Adipose tissue (tissue), 3 donors: ENCODE results near the gene GOLPH3. TPM values are rescaled to one million over a fixed set of nuclear protein-coding genes. Genes with fewer than 3 reads are reported as not detected.

Source experiments
- H3K27ac ChIP-seq: one replicate; pipeline ENCODE4 v1.5.1; 2013; ENCODE audit warnings: low read depth, low read length
- WGBS, 3 donors: extraction: QIAGEN DNeasy Blood & Tissue Kit; methylation state at CpG; one replicate each; pipeline ENCODE4 v1.1.7; 2013; 5-methylcytosine and 5-hydroxymethylcytosine counted together
- polyA plus RNA-seq, 3 donors: library from polyadenylated mRNA; stranded (reverse); fragments of 200-250 nt; gene quantifications; one replicate each; pipeline ENCODE4 v1.2.3, GENCODE V29; 2013
- donor health status: healthy with polysubstance abuse.
- donor health status: Bipolar disorder and iron deficiency.
- donor health status: healthy.

GOLPH3 gene
- polyA plus RNA-seq, 3 donors = 32.4 to 59.8 (median 46.8) TPM

DNA sequence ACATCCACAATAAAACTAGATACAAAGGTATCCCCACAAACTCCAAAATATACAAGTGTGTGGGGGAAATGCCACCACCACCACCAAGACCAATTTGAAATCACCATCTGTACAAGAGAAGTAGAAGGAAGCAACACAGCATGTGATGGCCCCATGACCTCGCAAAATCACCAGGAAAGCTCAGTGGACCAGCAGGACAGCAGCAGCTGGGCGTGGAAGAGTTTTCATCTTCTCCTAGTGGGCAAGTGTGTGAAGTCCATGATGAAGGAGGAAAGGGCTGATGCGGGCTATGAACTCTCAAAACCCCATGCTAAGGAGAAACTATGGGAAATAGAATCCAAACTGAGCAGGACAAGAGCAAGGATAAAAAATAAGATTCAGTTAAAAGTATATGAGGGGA is 58.1 kb downstream of the GOLPH3 start:
- 82 to 91% (median 90%) methylated on average over 3 of the region's 3 CpGs for WGBS, 3 donors
- H3K27ac ChIP-seq = no peak overlapping the region

DNA sequence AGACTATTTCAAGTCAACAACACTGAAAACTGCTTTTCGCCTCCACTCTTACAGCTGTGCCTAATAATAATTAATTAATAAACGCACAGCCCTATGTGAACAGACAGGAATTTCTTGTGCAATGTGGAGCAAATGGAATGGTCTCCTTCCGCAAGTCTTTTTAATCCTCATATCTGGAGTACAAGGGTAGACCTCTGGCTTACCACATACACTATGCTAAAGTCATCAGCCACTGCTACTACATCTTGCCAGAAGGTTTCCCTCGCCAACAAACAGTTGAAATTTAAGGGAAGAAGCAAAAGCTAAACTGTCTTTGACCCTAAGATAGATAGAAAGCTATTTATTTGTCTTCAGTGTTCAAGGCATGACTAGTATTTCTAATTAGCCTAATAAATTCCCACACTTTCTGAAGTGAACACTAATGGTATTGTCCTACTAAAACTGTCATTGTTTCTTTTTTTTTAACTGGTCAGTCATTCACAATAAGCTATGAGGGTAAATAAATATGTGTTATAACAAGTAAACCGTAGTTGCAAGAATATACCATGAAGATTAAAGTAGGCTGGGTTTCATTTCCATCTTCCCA is 63.9 kb downstream of the GOLPH3 start:
- 79 to 91% (median 83%) methylated on average over 5 of the region's 5 CpGs for WGBS, 3 donors

DNA sequence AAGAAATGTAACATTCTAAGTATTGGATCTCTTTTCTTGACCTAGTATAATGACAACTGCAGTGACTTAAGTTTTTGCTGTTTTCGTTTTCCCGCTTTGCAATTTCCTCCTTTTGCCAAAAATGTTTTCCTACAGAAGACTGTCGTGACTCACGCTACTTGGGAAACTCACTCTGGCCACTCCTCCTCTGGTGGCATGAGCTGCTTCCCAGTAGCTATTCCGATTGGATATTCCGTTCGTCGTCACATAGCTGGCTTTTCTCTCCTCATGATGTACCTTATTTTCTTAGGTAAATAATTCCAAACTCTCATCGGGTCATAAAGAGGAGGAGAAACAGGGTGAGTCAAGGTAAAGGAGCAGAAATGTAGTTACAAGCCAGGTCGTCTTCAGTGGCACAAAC is 64.9 kb downstream of the GOLPH3 start:
- WGBS, 3 donors = 86 to 91% (median 91%) methylated on average over 10 of the region's 10 CpGs
- no peak overlapping the region for H3K27ac ChIP-seq

More for the DNA sequence above, 63.9 kb downstream of the GOLPH3 start:
- H3K27ac ChIP-seq = no peak overlapping the region

DNA sequence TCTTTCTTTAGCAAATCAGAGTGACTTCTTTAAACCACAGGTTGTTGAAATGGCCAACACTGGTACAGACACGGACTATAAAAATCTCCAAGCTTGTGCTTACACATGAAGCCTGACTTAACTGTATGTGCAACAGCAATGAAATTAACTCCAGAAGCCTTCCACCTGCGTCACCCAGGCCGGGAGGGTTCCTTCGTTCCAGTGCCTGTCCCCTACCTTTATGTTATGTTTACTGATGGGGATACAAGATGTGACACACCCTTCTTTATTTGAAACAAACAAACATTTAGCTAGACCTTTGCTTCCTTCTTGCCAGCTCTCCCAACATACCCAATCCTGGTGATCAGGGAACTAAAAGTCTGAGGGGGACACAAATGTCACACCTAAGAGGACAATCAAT is 66.0 kb downstream of the GOLPH3 start:
- H3K27ac ChIP-seq = no peak overlapping the region
- WGBS, 3 donors = 83 to 93% (median 89%) methylated on average over 4 of the region's 4 CpGs

DNA sequence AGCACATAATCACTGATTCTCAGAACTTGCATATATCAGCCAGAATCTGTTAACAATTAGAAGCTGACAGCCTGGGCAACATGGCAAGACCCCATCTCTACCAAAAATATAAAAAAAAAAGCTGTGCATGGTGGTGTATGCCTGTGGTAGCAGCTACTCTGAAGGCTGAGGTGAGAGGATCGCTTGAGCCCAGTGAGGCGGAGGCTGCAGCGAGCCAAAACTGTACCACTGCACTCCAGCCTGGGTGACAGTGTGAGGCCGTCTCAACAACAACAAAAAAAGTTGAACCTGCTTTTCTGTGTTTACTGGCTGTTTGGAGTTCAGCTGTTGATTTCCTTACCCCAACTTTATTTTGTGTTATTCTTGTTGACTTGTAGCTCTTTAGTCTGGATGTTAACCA is 66.8 kb downstream of the GOLPH3 start:
- no peak overlapping the region for H3K27ac ChIP-seq
- 94 to 96% (median 96%) methylated on average over 4 of the region's 4 CpGs for WGBS, 3 donors

DNA sequence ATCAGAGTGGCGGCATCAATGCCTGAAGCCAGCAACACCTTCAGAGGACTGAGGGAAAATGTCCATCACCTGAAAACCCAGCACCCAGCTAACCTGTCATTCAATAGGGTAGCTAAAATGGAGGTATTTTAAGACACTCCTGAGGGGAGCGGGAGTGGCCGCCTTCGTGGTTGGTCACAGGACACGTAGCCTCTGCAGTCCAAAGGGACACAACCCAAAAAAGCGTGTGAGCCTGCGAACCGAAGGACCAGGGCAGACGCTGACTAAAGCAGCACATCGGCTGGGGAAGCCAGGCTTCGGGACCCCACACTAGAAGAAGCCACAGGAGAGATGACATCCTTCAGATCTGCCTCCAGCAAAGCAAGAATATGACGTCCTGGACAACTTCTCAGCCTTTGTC is 70.6 kb downstream of the GOLPH3 start:
- no peak overlapping the region for H3K27ac ChIP-seq
- 93 to 98% (median 95%) methylated on average over 12 of the region's 12 CpGs for WGBS, 3 donors

DNA sequence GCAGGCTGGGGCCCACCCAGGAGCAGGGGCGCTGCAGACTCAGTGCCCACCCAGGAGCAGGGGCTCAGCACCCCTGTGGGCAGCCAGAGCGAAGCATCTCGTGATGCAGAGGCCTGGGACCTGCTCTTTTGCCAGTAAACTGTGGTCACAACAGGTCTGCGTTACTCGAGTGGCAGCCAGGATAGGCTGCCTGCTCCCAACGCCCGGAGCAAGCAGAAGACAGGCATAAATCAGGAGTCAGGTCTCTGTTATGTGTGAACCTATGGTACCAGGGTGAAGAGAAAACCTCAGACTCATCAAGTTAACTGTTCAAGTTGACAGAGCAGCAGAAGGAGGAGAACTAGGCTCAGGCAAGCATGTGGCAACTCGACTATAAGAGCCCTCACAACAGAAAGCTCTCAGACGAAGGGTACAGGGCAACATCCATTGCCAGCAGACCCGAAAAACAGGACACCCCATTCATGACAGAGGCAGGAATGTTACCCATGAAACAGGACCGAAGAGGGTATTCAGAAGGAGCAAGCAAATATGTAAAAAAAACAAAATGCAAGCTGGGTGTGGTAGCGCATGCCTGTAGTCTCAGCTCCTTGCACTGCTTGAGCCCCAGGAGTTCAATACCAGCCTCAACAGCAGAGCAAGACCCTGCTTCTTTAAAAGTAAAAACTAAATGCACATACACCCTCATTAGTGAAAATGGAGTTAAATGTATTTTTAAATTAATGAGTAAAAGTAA is 71.7 kb downstream of the GOLPH3 start:
- no peak overlapping the region for H3K27ac ChIP-seq
- WGBS, 3 donors = 85 to 92% (median 88%) methylated on average over 12 of the region's 12 CpGs

DNA sequence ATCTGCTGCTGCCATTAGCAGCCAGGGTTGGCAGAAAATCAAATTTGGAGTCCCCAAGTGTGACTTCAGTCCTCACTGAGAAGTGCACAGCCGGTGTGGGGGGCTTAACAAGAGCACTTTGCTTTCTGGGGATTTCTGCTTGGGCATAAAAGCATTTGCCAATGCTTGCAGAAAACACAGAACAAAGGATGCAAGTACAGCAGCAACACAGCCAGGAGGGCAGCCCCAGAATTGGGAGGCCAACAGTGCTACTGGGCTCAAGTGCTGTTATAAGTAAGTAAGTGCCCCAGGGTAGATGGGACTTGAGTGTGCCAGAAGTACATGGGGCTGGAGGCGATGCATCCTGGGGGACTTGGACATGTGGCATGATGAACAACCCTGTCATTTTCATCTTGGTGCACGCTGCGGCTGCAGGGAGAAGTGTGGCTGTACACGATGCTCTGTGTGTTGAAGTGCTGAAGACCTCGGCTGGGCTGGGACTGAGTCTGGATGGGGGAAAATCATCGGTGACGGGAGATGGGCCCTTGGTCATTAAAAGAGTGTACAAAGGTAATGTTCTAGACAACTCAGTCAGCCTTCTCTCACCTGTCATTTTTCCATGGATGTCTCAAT is 73.3 kb downstream of the GOLPH3 start:
- H3K27ac ChIP-seq = no peak overlapping the region

DNA sequence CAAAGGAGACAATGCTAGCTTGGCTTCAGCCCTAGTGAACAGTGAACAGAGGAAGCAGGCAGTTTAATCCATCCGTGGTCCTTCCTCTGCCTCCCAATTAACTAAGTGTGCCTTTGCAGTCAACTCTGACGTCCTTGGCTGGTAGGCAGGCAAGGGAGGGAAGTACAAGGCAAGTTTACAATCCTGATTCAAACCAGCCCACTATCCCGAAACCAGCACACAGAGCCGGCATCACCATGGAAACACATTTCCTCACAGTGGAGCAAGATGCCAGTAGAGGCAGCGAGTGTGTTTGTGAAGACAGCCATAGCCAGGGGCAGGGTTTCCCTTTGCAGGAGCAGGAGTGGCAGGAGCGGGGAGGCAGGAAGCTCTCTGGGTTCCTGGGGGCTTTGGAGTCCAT is 73.9 kb downstream of the GOLPH3 start:
- WGBS, 3 donors = 65 to 85% (median 72%) methylated on average over 6 of the region's 6 CpGs
- H3K27ac ChIP-seq = no peak overlapping the region

More for the DNA sequence above, 73.3 kb downstream of the GOLPH3 start:
- 84 to 92% (median 92%) methylated on average over 8 of the region's 8 CpGs for WGBS, 3 donors

DNA sequence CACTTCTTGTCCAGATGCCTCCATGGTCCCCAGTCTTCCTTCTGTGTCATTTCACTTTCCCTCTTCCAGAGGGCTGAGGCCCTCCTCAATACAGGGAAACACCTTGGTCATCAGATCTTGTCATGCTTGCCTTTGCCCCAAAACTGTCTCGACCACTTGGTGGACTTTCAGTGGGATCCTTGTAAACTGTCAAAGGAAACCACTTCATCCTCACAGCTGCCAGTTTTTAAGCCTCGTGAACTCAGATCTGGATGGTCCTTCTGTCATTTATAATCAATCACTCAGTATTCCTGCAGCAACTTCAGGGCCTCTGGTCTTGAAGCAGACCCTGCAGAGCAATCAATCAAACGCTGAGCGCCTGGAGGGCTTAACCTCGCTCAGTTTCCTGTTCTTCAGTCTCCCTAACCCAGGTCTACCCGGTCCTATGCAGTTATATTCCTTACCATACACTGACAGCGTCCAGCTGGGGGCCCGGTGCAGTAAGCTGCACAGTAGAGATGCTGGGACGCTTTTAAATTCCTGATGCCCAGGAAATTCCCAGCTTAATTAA is 74.6 kb downstream of the GOLPH3 start:
- H3K27ac ChIP-seq = no peak overlapping the region
- WGBS, 3 donors = 68 to 80% (median 74%) methylated on average over 9 of the region's 9 CpGs

DNA sequence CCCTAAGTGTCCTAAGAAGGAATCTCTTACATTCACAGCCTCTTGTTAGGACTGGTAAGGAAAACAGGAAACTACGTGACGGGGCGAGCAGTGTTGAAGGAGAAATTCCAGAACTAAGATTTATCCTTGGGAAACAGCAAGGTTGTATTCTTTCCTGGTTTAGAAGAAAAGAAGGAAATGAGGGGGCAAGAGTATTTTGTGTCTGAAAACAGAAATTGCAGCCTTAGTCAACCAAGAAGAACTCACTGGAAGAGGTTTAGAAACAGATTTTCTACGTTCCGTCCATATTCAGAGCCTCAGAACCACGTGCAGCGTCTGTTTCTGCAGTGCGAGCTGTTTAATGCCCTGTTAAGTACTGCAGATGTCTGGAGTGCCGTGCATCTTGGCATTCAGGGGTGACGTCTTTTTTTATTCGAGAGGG is 75.2 kb downstream of the GOLPH3 start:
- no peak overlapping the region for H3K27ac ChIP-seq
- 76 to 86% (median 80%) methylated on average over 11 of the region's 11 CpGs for WGBS, 3 donors

DNA sequence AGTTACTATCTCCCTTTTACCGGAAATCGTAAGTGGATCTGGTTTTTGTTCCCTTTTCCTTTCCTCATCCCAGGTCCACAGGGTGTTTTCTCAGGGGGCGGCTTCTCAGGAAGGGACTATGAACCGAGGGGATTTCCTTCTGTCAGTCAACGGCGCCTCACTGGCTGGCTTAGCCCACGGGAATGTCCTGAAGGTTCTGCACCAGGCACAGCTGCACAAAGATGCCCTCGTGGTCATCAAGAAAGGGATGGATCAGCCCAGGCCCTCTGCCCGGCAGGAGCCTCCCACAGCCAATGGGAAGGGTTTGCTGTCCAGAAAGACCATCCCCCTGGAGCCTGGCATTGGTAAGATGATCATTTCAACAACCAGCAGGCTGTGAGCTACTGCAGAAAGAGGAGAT is 75.8 kb downstream of the GOLPH3 start:
- WGBS, 3 donors = 65 to 81% (median 66%) methylated on average over 9 of the region's 9 CpGs
- H3K27ac ChIP-seq = no peak overlapping the region

DNA sequence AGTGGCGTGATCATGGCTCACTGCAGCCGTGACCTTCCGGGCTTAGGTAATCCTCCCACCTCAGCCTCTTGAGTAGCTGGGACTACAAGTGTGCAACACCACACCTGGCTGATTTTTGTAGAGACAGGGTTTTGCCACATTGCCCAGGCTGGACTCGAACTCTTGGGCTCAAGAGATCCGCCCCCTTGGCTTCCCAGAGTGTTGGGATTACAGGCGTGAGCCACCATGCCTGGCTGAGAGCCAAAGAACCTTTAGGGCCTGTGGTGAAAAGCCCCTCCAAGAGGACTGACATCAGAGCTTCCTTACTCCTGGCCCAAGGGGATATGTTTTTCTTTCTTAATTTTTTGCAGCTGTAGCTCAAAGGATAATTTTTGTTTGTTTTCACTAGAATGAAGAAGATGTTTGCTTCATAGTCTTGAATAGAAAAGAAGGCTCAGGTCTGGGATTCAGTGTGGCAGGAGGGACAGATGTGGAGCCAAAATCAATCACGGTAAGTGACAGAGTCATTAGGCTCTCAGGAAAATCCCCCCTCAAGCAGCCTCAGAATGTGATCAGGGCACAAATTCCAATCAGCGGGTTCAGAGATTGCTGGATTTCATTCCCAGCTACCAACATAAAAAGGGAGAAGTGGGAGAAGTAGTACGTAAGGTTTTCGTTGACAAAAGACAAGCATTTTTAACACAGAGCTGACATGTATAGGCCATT is 77.1 kb downstream of the GOLPH3 start:
- WGBS, 3 donors = 91 to 96% (median 92%) methylated on average over 10 of the region's 10 CpGs
- H3K27ac ChIP-seq = no peak overlapping the region

DNA sequence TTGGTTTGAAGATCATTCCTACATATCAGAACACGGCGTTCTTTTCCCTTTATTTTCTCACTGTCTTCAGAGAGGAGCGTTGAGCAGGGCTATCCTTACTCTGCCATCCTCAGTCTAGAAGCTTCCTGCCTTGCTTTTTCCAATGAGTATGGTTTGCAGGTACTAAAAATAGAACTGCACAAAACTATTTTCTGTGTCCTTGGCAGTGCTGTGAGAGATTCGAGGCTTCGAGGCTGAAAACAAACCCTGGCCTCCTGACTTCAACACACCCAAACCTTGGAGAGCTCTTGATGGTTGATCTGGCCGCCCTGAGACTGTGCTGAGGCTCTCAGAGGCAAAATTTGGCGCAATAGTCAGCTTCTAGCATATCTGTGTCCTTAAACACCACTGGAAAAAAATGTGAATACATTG is 78.9 kb downstream of the GOLPH3 start:
- 64 to 65% (median 64%) methylated on average over 7 of the region's 7 CpGs for WGBS, 3 donors
- no peak overlapping the region for H3K27ac ChIP-seq

DNA sequence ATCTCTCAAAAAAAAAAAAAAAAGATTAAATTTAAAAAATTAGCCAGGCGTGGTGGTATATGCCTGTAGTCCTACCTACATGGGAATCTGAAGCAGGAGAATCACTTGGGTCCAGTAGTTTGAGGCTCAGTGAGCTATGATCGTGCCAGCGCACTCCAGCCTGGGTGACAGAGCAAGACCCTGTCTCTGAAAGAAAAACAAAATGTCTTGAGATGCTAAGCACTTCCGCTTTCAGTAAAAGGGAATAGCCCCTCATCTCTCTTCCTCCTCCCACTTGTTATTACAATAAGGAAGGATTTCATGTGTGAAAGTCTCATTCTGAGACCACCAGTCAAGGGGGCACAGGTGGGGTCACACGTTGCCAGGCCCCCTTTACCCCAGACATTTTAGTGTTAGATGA is 79.4 kb downstream of the GOLPH3 start:
- WGBS, 3 donors = 92 to 95% (median 93%) methylated on average over 5 of the region's 5 CpGs
- H3K27ac ChIP-seq = no peak overlapping the region

DNA sequence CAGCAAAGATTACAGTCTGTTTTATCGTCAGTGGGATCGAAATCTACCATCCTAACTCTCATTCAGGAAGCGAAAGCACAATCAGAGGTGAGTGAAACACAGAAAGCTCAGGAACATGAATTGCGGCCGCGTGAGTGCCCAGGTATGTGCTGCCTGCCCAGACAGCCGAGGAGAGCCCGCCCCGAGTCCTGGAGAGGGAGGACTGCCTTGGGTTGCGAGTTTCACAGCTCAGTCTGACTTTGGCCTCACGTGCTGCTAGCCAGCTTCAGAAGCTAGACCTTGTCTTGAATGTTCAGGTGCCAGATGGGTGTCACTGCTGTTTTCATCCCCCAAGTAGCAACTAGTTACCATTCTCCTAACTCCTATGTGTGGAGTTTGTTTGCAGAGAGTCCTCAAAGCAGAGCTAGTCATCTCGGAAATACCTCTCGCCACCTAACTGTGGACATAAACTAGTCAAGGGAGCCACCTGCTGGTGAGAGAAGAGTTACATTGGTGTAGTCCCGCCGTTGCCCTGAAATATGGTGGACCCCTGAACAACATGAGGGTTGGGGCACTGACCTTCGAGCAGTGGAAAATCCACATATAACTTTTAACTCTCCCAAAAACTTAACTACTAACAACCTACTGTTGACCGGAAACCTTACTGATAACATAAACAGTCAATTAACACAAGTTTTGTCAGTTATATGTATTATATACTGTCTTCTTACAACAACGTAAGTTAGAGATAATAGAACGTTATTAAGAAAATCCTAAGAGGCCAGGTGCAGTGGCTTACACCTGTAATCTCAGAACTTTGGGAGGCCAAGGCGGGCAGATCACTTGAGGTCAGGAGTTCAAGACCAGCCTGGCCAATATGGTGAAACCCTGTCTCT is 80.9 kb downstream of the GOLPH3 start:
- no peak overlapping the region for H3K27ac ChIP-seq
- 56 to 68% (median 63%) methylated on average over 20 of the region's 20 CpGs for WGBS, 3 donors

DNA sequence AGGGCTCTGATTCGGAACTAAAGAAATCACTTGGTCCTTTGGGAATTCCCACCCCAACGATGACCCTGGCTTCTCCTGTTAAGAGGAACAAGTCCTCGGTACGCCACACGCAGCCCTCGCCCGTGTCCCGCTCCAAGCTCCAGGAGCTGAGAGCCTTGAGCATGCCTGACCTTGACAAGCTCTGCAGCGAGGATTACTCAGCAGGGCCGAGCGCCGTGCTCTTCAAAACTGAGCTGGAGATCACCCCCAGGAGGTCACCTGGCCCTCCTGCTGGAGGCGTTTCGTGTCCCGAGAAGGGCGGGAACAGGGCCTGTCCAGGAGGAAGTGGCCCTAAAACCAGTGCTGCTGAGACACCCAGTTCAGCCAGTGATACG is 83.4 kb downstream of the GOLPH3 start:
- 87 to 91% (median 91%) methylated on average over 17 of the region's 17 CpGs for WGBS, 3 donors
- H3K27ac ChIP-seq = no peak overlapping the region
